Upper lobe of left lung (tissue), 4 donors: ENCODE results near the gene TUBB2A.

Experiments
- CTCF ChIP-seq, 6 experiments: fragments of 450-650 bp in 4 of 6; fragments of 200-600 bp in 2 of 6; sonication (generic) in 2 of 6; IDR thresholded peaks; one replicate each; pipeline ENCODE4 v1.5.1; 2016 to 2019; ENCODE audit warnings: antibody characterized with exemption in 6 of 6
- EP300 ChIP-seq, 4 donors: sonication (generic); formaldehyde crosslinking; IDR thresholded peaks; one replicate each; pipeline ENCODE4 v1.5.1; 2017; ENCODE audit warnings: antibody characterized with exemption in 4 of 4, control low read depth in 2 of 4

GRCh38 chr6:3196770-3197169 lies 39.4 kb upstream of the TUBB2A start:
- no peak for TF ChIP-seq EP300 (IDR thresholded peaks at IDR 0.05)
- TF ChIP-seq CTCF (IDR thresholded peaks at IDR 0.05) = no peak
